ENCODE measurements around the gene PCSK6. TPM values are rescaled to one million over a fixed set of nuclear protein-coding genes. Genes with fewer than 3 reads are reported as not detected.

The PCSK6 gene
- total RNA-seq, 1 experiment from 2014 or later: 2.9 TPM

GRCh38 chr15:101368861-101369642 lies 120.5 kb downstream of the PCSK6 start:
- TF ChIP-seq IRF2 (CRISPR knock-in tag; IDR thresholded peaks at IDR 0.05; ENCODE audit: borderline replicate concordance, low read depth): no peak
- no peak for TF ChIP-seq E2F5 (CRISPR knock-in tag; IDR thresholded peaks at IDR 0.05)
- no peak for TF ChIP-seq MYBL2 (CRISPR knock-in tag; IDR thresholded peaks at IDR 0.05)
- TF ChIP-seq CREB1 (CRISPR knock-in tag; IDR thresholded peaks at IDR 0.05): no peak
- no peak for TF ChIP-seq GRHL2 (CRISPR knock-in tag; IDR thresholded peaks at IDR 0.05; ENCODE audit: insufficient replicate concordance, severe bottlenecking)
- TF ChIP-seq, protein P1, sequence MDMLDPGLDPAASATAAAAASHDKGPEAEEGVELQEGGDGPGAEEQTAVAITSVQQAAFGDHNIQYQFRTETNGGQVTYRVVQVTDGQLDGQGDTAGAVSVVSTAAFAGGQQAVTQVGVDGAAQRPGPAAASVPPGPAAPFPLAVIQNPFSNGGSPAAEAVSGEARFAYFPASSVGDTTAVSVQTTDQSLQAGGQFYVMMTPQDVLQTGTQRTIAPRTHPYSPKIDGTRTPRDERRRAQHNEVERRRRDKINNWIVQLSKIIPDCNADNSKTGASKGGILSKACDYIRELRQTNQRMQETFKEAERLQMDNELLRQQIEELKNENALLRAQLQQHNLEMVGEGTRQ (CRISPR knock-in tag; IDR thresholded peaks at IDR 0.05): no peak
- TF ChIP-seq TCF7 (CRISPR knock-in tag; IDR thresholded peaks at IDR 0.05; ENCODE audit: low read depth): no peak
- no peak for TF ChIP-seq ZNF232 (CRISPR knock-in tag; IDR thresholded peaks at IDR 0.05)
- POLR2A ChIA-PET: no interaction called here
- DNase-seq (ENCODE audit: low spot score): no peak
- H3K9me3 Mint-ChIP-seq: peaks cover 7% of the 10 kb centered on the region
- CTCF ChIA-PET: no interaction called here
- H3K4me1 Mint-ChIP-seq: peaks cover 21% of the 10 kb centered on the region
- no peak overlapping the region for H3K4me3 Mint-ChIP-seq
- ATAC-seq: no peak
- H3K36me3 Mint-ChIP-seq: no peaks in the 10 kb centered on the region
- H3K27ac Mint-ChIP-seq: no peak overlapping the region
- no peaks in the 10 kb centered on the region; the same call in 1 of the 2 replicates for H3K27me3 Mint-ChIP-seq (ENCODE audit: low read depth)

DNA sequence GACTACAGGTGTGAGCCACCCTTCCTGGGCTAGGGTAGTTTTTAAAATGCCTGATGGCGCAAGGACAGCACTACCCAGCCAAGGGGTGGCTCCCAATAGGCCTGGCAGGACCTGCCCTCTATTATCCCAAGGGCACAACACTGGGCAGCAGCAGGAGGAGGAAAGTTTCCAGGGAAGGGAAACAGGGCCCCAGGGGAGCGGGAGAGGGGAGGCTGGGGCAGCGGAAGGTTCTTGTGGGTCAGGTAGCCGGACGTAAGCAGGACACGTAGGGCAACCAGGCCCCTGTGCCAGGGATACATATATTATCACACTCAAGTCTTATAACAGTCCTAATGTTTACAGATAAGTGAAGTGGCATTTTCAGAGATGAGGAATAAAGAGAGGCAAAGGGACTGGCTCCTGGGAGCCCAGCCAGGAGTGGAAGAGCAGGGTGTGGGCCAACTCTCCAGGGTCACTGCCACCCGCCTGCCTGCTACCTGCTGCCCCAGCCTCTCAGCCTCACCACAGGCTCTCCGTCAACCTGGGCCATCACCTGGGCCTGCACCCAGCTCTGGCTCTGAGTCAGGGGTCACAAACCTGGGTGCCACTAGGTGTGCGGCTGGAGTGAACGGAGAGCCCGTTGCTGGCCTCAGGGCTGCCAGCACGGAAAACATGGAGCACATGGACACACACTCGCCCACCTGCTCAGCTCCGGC lies 121.3 kb downstream of the PCSK6 start:
- CTCF ChIA-PET: no interaction called here
- Mint-ChIP-seq H3K27ac (no peak overlapping the region), H3K4me3 (no peak overlapping the region), H3K9me3 (peaks cover 7% of the 10 kb centered on the region), H3K36me3 (no peaks in the 10 kb centered on the region), H3K27me3 (ENCODE audit: low read depth) (no peaks in the 10 kb centered on the region; the same call in 1 of the 2 replicates), H3K4me1 (peaks cover 15% of the 10 kb centered on the region)
- POLR2A ChIA-PET: no interaction called here
- DNase-seq (ENCODE audit: low spot score) (no peak), ATAC-seq (no peak)
- TF ChIP-seq, protein P2, sequence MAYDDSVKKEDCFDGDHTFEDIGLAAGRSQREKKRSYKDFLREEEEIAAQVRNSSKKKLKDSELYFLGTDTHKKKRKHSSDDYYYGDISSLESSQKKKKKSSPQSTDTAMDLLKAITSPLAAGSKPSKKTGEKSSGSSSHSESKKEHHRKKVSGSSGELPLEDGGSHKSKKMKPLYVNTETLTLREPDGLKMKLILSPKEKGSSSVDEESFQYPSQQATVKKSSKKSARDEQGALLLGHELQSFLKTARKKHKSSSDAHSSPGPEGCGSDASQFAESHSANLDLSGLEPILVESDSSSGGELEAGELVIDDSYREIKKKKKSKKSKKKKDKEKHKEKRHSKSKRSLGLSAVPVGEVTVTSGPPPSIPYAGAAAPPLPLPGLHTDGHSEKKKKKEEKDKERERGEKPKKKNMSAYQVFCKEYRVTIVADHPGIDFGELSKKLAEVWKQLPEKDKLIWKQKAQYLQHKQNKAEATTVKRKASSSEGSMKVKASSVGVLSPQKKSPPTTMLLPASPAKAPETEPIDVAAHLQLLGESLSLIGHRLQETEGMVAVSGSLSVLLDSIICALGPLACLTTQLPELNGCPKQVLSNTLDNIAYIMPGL (CRISPR knock-in tag; IDR thresholded peaks at IDR 0.05): no peak
- TF ChIP-seq TCF7 (CRISPR knock-in tag; IDR thresholded peaks at IDR 0.05; ENCODE audit: low read depth) (no peak), JAZF1 (CRISPR knock-in tag; IDR thresholded peaks at IDR 0.05) (no peak), ATF2 (CRISPR knock-in tag; IDR thresholded peaks at IDR 0.05; ENCODE audit: borderline replicate concordance, low read depth) (no peak), MXD4 (CRISPR knock-in tag; IDR thresholded peaks at IDR 0.05; ENCODE audit: borderline replicate concordance) (no peak), EMX1 (CRISPR knock-in tag; IDR thresholded peaks at IDR 0.05) (no peak), ATF1 (CRISPR knock-in tag; IDR thresholded peaks at IDR 0.05) (no peak), NR1H2 (CRISPR knock-in tag; IDR thresholded peaks at IDR 0.05) (no peak), KAT7 (CRISPR knock-in tag; IDR thresholded peaks at IDR 0.05; ENCODE audit: borderline replicate concordance) (no peak), CREB1 (CRISPR knock-in tag; IDR thresholded peaks at IDR 0.05) (no peak), PREB (CRISPR knock-in tag; IDR thresholded peaks at IDR 0.05; ENCODE audit: borderline replicate concordance) (no peak), ZNF121 (CRISPR knock-in tag; IDR thresholded peaks at IDR 0.05) (no peak), SOX15 (CRISPR knock-in tag; IDR thresholded peaks at IDR 0.05) (no peak), ZNF416 (CRISPR knock-in tag; IDR thresholded peaks at IDR 0.05) (no peak), NFATC4 (CRISPR knock-in tag; IDR thresholded peaks at IDR 0.05) (no peak)
- TF ChIP-seq, protein P3, sequence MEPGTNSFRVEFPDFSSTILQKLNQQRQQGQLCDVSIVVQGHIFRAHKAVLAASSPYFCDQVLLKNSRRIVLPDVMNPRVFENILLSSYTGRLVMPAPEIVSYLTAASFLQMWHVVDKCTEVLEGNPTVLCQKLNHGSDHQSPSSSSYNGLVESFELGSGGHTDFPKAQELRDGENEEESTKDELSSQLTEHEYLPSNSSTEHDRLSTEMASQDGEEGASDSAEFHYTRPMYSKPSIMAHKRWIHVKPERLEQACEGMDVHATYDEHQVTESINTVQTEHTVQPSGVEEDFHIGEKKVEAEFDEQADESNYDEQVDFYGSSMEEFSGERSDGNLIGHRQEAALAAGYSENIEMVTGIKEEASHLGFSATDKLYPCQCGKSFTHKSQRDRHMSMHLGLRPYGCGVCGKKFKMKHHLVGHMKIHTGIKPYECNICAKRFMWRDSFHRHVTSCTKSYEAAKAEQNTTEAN (CRISPR knock-in tag; IDR thresholded peaks at IDR 0.05): no peak
- TF ChIP-seq, protein P4, sequence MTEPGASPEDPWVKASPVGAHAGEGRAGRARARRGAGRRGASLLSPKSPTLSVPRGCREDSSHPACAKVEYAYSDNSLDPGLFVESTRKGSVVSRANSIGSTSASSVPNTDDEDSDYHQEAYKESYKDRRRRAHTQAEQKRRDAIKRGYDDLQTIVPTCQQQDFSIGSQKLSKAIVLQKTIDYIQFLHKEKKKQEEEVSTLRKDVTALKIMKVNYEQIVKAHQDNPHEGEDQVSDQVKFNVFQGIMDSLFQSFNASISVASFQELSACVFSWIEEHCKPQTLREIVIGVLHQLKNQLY (CRISPR knock-in tag; IDR thresholded peaks at IDR 0.05): no peak
